GM18517 (cell line): Measurements from ENCODE around the gene SMYD2.

ENCODE experiments used
- ATAC-seq: cut with Tn5 transposase; IDR thresholded peaks from one replicate; pipeline ENCODE4 v1.9.1; 2021; ENCODE audit warnings: mild to moderate bottlenecking, moderate library complexity; ENCODE audit not compliant: unreplicated experiment

The SMYD2 gene

GRCh38 chr1:214327514-214327913 is 46.6 kb downstream of the SMYD2 start:
- no peak for ATAC-seq

- ATAC-seq = peak; percentile 89
These were observed 48.0 kb downstream of the SMYD2 start for GRCh38 chr1:214328770-214329469.

GRCh38 chr1:214329470-214330220 is 48.7 kb downstream of the SMYD2 start:
- ATAC-seq = no peak

GRCh38 chr1:214330222-214330621 is 49.3 kb downstream of the SMYD2 start:
- no peak for ATAC-seq

- no peak for ATAC-seq
These were observed 49.8 kb downstream of the SMYD2 start for GRCh38 chr1:214330715-214331114.

- no peak for ATAC-seq
These were observed 50.2 kb downstream of the SMYD2 start for GRCh38 chr1:214331180-214331579.

GRCh38 chr1:214331827-214332423 is 51.0 kb downstream of the SMYD2 start:
- no peak for ATAC-seq

- ATAC-seq = no peak
These were observed 52.2 kb downstream of the SMYD2 start for GRCh38 chr1:214332946-214333798.

- no peak for ATAC-seq
These were observed 54.6 kb downstream of the SMYD2 start for GRCh38 chr1:214335567-214335966.

- ATAC-seq = no peak
These were observed 56.1 kb downstream of the SMYD2 start for GRCh38 chr1:214337015-214337414.

GRCh38 chr1:214337511-214337910 is 56.6 kb downstream of the SMYD2 start:
- ATAC-seq = no peak

GRCh38 chr1:214338212-214338611 is 57.3 kb downstream of the SMYD2 start:
- ATAC-seq = no peak

- ATAC-seq = no peak
These were observed 60.5 kb downstream of the SMYD2 start for GRCh38 chr1:214341459-214341858.

GRCh38 chr1:214341932-214342331 is 61.0 kb downstream of the SMYD2 start:
- ATAC-seq = no peak

GRCh38 chr1:214342525-214342924 is 61.6 kb downstream of the SMYD2 start:
- ATAC-seq = no peak

GRCh38 chr1:214344897-214345296 is 63.9 kb downstream of the SMYD2 start:
- no peak for ATAC-seq

GRCh38 chr1:214349008-214349407 is 68.0 kb downstream of the SMYD2 start:
- no peak for ATAC-seq

- ATAC-seq = no peak
These were observed 68.8 kb downstream of the SMYD2 start for GRCh38 chr1:214349781-214350180.

GRCh38 chr1:214351551-214352277 is 70.8 kb downstream of the SMYD2 start:
- no peak for ATAC-seq

- no peak for ATAC-seq
These were observed 71.9 kb downstream of the SMYD2 start for GRCh38 chr1:214352838-214353237.
